Hematopoietic multipotent progenitor cell (in vitro differentiated cells): ENCODE results near the gene PDZK1IP1. TPM values are rescaled to one million over a fixed set of nuclear protein-coding genes. Genes with fewer than 3 reads are reported as not detected.
A peak's percentile ranks its signal among the peaks of the same experiment; 100 is the strongest.

Experiments
- DNase-seq, 3 donors: peaks; one replicate each; pipeline ENCODE4 v3.0.0-alpha.2; 2011 to 2015; ENCODE audit warnings: low read depth in 2 of 3, low spot score in 2 of 3
- total RNA-seq: library from RNA; depleted of rRNA; stranded (reverse); fragments of >200 nt; gene quantifications from one replicate; pipeline ENCODE4 v1.2.3, GENCODE V29; 2012

The PDZK1IP1 gene
- total RNA-seq = 1.9 TPM

GRCh38 chr1:47189844-47190508 is at the start of gene PDZK1IP1:
TSS of gene PDZK1IP1 (minus strand) at chr1:47190036. CDS start at chr1:47189932, 104 bp downstream.
- DNase-seq = no peak

- DNase-seq = no peak
Observed at GRCh38 chr1:47238935-47239592, 49.2 kb upstream of the PDZK1IP1 start.

GRCh38 chr1:47235806-47236205 is 46.0 kb upstream of the PDZK1IP1 start:
- DNase-seq = no peak

GRCh38 chr1:47235241-47235681 is 45.4 kb upstream of the PDZK1IP1 start:
- DNase-seq = peak in 1 of 3 donors; percentile 55

- DNase-seq = no peak
Observed at GRCh38 chr1:47233186-47233585, 43.4 kb upstream of the PDZK1IP1 start.

GRCh38 chr1:47232187-47232874 is 42.5 kb upstream of the PDZK1IP1 start, which contains the start of gene TAL1:
TSS of gene TAL1 (minus strand) at chr1:47232225. CDS start at chr1:47225888, 6,337 bp downstream.
- DNase-seq = peak in 2 of 3 donors; percentile 88 to 95

GRCh38 chr1:47231301-47232186 is 41.7 kb upstream of the PDZK1IP1 start:
- DNase-seq = peak in 2 of 3 donors; percentile 81 to 89

- no peak for DNase-seq
Observed at GRCh38 chr1:47230692-47231300, 41.0 kb upstream of the PDZK1IP1 start.

GRCh38 chr1:47229886-47230691 is 40.3 kb upstream of the PDZK1IP1 start:
- DNase-seq = no peak

GRCh38 chr1:47229031-47229885 is 39.4 kb upstream of the PDZK1IP1 start:
- no peak for DNase-seq

- DNase-seq = no peak
Observed at GRCh38 chr1:47228644-47229030, 38.8 kb upstream of the PDZK1IP1 start.

- DNase-seq = no peak
Observed at GRCh38 chr1:47227341-47228232, 37.8 kb upstream of the PDZK1IP1 start.

GRCh38 chr1:47226839-47227215 is 37.0 kb upstream of the PDZK1IP1 start:
- DNase-seq = no peak

GRCh38 chr1:47226121-47226838 is 36.4 kb upstream of the PDZK1IP1 start:
- DNase-seq = no peak

GRCh38 chr1:47225430-47226100 is 35.7 kb upstream of the PDZK1IP1 start:
- DNase-seq = no peak
